ENCODE results near the gene BRD3. TPM values are rescaled to one million over a fixed set of nuclear protein-coding genes. Genes with fewer than 3 reads are reported as not detected.
A peak's percentile ranks its signal among the peaks of the same experiment; 100 is the strongest.

BRD3 gene
- total and polyA plus RNA-seq, 11 donors: 10.3 to 37.3 (median 27.5) TPM

DNA sequence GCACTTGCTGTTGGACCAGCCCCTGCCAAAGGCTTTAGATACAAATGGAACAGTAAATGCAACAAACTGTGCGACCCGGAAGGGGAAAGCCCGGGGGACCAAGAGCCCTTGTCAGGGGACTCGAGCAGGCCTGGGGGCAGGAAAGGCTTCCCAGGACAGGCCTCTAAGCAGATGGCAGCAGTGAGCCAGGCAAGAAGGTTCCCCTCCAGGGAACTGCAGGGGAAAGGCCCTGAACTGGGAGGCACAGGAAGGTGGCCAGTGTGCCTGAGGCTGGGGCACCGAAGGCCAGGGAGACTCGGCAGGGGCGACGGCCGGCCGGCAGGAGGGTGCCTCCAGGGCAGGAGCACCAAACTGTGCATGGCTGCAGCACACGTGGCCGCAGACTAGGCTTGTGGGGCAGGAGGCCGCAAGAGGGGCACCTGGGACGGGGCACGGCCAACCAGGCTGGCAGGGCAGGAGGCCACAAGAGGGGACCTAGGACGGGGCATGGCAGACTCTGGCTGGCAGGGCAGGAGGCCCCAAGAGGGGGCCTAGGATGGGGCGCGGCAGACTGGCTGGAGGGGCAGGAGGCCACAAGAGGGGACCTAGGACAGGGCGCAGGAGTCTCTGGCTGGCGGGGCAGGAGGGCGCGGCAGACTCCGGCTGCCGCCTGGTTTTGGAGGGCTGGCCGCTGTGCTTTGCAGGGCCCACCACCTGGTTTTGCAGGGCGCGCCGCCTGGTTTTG lies 85.7 kb downstream of the BRD3 start:
- ATAC-seq (no peak), DNase-seq (peak in 1 of 5 donors; percentile 63)
- Histone ChIP-seq H3K4me1 (peaks cover 5 to 22% (median 19%) of the 10 kb centered on the region in 12 donors), H3K27me3 (no peaks in the 10 kb centered on the region), H3K9me3 (no peaks in the 10 kb centered on the region), H3K4me3 (no peak overlapping the region), H3K36me3 (no peaks in the 10 kb centered on the region), H3K27ac (no peak overlapping the region)
- intact Hi-C loops (cut with DNase I): no loop called here
- WGBS, 4 donors: 89 to 92% (median 91%) methylated on average over 28 of the region's 28 CpGs
- TF ChIP-seq, protein P1, sequence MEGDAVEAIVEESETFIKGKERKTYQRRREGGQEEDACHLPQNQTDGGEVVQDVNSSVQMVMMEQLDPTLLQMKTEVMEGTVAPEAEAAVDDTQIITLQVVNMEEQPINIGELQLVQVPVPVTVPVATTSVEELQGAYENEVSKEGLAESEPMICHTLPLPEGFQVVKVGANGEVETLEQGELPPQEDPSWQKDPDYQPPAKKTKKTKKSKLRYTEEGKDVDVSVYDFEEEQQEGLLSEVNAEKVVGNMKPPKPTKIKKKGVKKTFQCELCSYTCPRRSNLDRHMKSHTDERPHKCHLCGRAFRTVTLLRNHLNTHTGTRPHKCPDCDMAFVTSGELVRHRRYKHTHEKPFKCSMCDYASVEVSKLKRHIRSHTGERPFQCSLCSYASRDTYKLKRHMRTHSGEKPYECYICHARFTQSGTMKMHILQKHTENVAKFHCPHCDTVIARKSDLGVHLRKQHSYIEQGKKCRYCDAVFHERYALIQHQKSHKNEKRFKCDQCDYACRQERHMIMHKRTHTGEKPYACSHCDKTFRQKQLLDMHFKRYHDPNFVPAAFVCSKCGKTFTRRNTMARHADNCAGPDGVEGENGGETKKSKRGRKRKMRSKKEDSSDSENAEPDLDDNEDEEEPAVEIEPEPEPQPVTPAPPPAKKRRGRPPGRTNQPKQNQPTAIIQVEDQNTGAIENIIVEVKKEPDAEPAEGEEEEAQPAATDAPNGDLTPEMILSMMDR (IDR thresholded peaks at IDR 0.05): no peak
- no peak for TF ChIP-seq POLR2A (IDR thresholded peaks at IDR 0.05)

DNA sequence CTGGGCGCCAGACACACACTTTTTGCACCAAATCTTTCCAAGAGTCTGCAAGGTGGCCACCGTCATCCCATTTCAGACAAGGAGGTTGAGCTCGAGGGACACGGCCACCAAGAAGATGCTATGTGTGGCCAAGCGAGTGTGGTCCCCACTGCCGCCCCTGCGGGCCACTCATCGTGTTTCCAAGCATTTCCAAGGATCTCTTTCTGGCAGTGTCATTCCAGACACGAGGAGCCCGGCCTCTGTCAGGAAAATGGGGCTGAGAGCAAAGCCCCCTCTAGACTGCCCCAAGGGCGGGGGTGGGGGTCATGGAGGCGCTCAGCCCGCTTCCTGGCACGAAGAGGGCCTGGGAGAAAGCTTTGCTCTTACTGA lies 86.3 kb downstream of the BRD3 start:
- 90 to 92% (median 91%) methylated on average over 12 to 14 of the region's 14 CpGs for WGBS, 4 donors
- ATAC-seq (no peak), DNase-seq (no peak)
- Histone ChIP-seq H3K27ac (no peak overlapping the region), H3K36me3 (no peaks in the 10 kb centered on the region), H3K27me3 (no peaks in the 10 kb centered on the region), H3K4me1 (peaks cover 5 to 22% (median 19%) of the 10 kb centered on the region in 12 donors), H3K9me3 (no peaks in the 10 kb centered on the region), H3K4me3 (no peak overlapping the region)
- no peak for TF ChIP-seq POLR2A (IDR thresholded peaks at IDR 0.05)
- TF ChIP-seq, protein P1 (IDR thresholded peaks at IDR 0.05): no peak
- intact Hi-C loops (cut with DNase I): no loop called here

DNA sequence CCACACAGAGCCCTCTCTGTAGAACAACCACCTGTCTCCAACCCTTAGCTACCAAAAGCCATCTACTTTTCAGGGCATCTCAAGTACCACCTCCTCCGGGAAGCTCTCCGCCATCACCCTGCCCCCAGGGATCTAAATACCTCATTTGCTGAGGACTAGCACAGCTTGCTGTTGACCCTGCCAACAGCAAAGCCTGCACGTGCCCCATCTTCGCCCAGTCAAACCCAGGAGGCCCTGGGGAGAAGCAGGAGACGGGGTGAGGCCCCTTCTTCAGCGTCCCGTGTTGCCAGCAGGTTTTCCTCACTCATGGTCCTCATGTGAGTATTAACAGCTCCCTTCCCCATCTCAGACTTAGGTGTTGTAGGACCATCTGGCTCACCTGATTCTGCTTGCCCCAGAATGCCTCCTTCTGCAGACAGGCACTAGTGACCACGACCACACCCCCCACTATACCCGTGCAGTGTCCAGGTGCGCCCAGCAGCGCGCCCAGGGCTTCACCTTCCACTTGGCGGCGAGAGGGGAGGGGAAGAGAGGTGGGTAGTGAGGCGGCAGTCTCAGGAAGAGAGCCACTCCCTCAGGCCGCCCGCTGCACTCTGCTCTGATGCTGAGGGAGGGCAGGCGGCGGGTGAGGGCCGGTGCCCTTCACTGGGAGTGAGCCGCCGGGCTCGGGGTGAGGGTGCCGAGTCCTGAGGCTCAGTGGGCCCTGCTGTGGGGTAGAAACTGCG lies 86.8 kb downstream of the BRD3 start:
- TF ChIP-seq, protein P1 (IDR thresholded peaks at IDR 0.05): no peak
- TF ChIP-seq POLR2A (IDR thresholded peaks at IDR 0.05): no peak
- Histone ChIP-seq H3K36me3 (no peaks in the 10 kb centered on the region), H3K27ac (no peak overlapping the region), H3K9me3 (no peaks in the 10 kb centered on the region), H3K4me1 (peaks cover 5 to 22% (median 19%) of the 10 kb centered on the region in 12 donors), H3K27me3 (no peaks in the 10 kb centered on the region), H3K4me3 (no peak overlapping the region)
- DNase-seq: no peak
- ATAC-seq: no peak
- 91 to 96% (median 95%) methylated on average over 22 to 25 of the region's 25 CpGs for WGBS, 4 donors
- intact Hi-C loops (cut with DNase I): no loop called here

Other genes starting within 250 kb of the BRD3 start
- gene VAV2, start 75.7 kb downstream of the BRD3 start, total RNA-seq: 1 to 10 TPM; 3.4 to 9.9 (median 5.3) TPM
- gene VAV2, start 75.7 kb downstream of the BRD3 start, polyA plus RNA-seq: 1 to 10 TPM; 3.3 to 6.5 TPM
- gene BRD3OS, start 42.5 kb downstream of the BRD3 start, total RNA-seq: 10 to 100 TPM in 4 of 9 donors, 1 to 10 TPM in 5; 5.3 to 13.8 (median 9.3) TPM
- gene BRD3OS, start 42.5 kb downstream of the BRD3 start, polyA plus RNA-seq: 1 to 10 TPM; 1.8 to 8.9 TPM
- gene WDR5, start 68.1 kb upstream of the BRD3 start, total RNA-seq: 10 to 100 TPM; 13.1 to 23.8 (median 17.2) TPM
- gene WDR5, start 68.1 kb upstream of the BRD3 start, polyA plus RNA-seq: 10 to 100 TPM; 12.9 to 24.7 TPM
- gene RNU6ATAC, start 96.5 kb upstream of the BRD3 start, total RNA-seq: 100 to 1,000 TPM in 1 of 9 donors, 10 to 100 TPM in 5, not detected in 3; 17.3 to 178 (median 80.1) TPM
- not detected for gene RNU6ATAC, start 96.5 kb upstream of the BRD3 start, polyA plus RNA-seq

Data from heart left ventricle (tissue), 16 donors.